ENCODE results near the gene SLX9.

Gene SLX9

DNA sequence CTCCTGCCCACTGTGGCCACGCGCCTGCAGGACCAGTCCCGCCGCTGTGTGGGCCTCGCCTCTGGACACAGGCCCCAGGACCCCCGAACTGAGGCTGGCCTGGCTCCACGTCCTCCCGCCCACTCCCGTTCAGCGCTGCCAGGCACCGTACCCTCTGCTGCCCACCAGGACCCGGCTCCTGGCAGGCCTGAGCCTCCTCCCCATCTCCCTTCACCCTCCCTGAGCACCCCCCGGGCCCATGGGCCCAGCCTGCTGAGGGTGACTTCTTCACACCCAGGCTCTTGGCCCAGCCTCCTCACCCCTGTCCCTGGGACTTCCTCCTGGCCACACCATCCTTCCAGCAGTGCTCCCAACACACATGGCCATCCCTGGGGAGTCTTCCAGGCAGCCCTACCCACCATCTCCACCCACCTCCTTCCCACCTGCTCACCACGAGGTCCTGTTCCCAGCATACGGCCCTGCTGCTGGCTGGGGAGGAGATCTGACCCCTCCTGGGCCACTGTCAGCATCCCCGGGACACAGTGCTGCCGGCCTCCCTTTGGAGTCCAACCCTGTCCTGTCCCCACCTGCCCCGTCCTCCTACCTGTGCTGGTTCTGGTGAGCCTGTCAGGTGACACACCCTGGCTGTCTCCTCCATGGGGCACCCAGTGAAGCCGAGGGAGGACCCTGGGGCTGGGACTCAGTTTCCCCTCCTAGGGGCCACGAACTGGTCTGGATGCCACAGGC is 53.7 kb downstream of the SLX9 start:
- no peak for DNase-seq

DNA sequence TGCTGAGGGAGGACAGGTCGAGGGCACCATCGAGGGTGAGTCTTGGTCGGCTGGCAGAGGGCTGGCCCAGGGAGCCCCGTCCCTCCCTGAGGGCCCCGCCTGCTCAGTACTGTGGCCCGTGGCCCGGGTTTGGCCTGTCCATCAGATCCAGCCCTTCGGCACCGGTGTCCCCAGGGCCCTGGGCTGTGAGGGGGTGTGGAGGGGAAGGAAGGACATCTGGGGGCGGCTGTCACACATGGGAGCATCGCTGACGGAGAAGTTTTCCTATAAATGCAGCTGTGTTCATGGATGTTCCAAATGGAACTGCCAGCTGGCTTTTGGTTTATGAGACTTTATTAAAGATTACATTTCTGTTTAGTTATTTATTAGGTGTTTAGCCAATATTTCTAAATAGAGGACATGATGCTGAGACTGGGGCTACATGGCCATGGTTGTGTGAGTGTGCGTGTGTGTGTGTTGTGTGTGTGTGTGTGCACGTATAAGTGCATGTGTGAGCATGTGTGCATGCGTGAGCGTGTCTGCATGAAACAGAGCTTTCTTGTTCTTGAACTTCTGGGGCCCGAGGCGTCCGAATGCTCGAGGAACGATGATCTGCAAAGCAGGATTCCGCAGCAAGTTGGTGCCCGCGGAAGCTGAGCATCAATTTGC is 54.3 kb downstream of the SLX9 start:
- no peak for DNase-seq

DNA sequence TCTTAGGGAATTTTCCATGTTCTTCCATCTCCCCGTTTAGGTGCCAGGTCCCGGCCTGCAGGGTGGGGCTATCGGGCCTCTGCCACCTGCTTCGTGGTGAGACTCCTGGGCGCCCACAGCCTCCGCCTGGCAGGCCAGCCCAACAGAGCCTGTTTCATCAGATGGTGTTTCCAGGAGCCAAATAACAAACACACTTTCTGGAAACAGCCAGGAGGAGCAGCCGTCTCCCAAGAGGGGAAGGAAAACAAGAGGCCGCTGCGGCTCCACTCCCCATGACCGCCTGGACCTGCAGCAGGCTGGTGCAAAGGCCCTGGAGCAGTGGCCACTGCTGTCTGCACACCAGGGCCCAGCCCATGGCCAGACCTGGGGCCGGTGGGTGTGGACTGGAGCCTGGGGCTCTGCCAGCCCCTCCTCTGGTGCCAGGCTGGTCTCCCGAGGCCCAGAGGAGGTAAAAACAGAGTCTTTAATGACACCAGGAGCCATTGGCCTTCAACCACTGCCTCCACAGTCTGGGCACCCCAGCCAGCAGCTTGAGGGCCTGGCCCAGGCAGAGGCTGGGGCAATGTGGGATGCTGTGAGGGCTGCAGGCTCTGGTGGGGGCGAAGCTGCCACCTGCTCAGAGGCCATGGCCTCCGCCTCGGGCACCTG is 55.0 kb downstream of the SLX9 start:
- DNase-seq = no peak

GRCh38 chr21:44995343-44995941 is 55.6 kb downstream of the SLX9 start:
- DNase-seq = no peak

- no peak for DNase-seq
Observed at GRCh38 chr21:44996096-44996495, 56.3 kb downstream of the SLX9 start.

GRCh38 chr21:44996501-44996921 is 56.7 kb downstream of the SLX9 start:
- no peak for DNase-seq

GRCh38 chr21:44996983-44997936 is 57.4 kb downstream of the SLX9 start:
- no peak for DNase-seq

DNA sequence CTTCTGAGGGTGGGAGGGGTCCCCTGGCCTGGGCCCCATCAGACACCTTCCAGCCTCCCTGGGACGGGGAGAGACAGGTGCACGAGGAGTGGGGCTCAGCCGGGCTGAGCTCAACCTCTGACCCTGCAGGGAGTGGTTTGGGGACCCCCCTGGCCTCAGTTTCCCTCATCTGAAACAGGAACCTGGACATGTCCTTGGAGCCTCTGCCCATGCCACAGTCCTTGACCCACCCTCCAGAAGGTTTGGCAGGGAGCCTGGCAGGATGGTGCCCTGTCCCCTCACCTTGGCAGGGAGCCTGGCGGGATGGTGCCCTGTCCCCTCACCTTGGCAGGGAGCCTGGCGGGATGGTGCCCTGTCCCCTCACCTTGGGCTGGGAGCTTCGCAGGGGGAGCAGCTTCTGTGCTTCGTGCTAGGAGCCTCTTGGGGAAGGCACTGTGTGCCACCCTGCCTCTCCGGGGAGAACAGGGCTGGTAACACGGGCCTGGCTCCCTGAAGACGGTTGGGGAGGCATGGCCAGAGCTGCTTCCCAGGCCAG is 58.3 kb downstream of the SLX9 start:
- DNase-seq = no peak

GRCh38 chr21:44998621-44999427 is 59.0 kb downstream of the SLX9 start:
- DNase-seq = no peak

- no peak for DNase-seq
Observed at GRCh38 chr21:44999428-44999971, 59.7 kb downstream of the SLX9 start.

GRCh38 chr21:44999972-45000636 is 60.3 kb downstream of the SLX9 start:
- DNase-seq = no peak

DNA sequence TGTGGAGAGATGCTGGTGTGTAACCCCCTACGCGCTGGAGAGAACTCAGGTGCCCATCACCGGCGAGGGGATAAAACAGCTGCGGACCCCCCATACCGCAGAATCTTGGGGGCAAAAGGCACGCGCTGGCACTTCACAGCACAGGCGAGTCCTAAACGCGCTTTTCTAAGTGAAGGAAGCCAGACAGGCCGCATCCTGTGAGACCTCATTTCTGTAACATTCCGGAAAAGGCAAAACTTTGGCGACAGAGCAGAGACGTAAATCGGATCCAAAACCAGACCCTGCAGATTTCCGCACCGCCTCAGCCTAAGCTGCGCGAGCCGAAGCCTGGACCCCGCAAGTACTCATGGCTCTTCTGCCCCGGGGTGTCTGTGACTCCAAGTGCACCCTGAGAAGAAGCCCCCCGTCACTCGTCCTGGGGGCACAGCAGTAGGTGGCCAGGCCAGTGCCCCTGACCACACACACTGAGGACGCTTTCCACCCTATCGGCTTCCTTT is 60.9 kb downstream of the SLX9 start:
- no peak for DNase-seq

DNA sequence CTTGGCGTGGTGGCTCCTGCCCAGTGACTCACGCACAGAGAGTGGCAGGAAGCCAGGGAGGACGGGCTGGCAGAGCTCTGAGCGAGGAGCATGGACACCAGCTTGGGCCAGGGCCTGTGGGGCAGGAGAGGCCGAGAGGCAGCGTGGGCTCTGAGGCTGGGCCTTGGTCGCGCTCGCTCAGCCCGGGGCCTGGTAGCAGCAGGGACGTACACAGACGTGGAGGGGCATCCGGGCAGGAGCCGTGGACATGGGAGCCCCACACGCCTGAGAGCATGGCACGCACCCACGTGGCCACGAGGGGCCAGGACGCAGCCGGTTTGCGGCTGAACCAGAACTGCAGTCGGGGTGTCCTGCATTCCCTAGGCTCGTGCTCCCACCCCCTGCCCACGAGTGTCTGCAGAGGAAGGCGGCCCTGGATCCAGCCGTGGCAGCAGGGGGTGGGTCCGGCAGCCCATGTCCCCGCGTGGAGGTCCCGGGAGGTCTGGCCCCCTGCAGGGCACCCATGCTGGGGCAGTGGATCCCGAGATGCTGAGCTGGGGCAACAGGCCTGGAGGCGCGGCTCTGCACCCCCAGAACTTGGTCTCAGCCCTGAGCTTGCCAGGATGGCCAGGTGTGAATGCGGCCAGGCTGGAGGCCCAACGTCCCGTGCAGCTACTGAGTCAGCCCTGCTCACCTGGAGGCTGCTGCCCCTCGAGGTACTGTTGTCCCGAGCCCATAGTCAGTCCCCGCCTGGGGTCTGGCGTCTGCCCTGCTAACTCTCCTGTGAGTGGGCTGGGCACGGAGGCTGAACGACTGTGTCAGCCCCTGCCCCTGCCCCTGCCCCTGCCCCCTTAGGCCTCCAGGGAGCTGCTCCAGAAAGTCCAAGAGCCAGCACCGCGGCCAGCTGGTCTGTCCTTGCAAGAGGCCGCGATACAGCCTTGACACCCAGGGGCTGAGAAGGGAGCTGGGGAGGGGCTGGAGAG is 61.6 kb downstream of the SLX9 start:
- no peak for DNase-seq

- no peak for DNase-seq
Observed at GRCh38 chr21:45002381-45003204, 62.8 kb downstream of the SLX9 start.

DNA sequence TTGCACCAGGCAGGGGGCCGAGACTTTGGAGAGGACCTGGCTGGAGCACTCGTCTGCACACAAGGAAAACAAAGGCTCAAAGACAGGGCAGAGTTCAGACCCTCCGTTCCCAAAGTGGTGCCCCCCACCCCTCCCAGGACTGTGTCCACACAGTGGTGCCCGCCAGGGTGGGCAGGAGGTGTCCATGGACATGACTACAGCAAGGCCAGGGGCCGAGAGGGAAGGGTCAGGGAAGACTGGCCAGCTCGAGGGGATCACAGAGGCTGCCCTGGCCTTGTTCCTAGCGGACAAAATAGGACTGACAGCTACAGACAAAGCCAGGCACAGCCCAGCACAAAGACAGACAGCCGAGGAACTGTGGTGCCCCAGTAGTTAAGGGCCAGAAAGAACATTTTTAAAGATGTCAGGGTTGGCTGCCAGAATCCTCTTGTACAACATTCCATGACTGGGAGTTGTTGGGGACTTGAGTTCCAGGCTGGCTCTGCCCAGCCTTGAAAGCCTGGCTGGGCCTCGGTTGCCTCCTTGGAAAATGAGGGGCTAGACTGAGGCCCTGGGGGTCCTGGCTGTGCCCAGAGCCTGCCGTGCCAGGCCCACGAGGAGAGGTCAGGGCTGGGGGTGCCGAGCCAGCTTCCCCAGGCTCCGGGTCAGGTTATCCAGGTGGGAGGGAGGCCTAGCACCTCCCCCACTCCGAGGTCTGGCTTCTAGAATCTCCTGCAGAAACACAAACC is 63.7 kb downstream of the SLX9 start:
- no peak for DNase-seq

- DNase-seq = no peak
Observed at GRCh38 chr21:45004059-45004422, 64.2 kb downstream of the SLX9 start.

DNA sequence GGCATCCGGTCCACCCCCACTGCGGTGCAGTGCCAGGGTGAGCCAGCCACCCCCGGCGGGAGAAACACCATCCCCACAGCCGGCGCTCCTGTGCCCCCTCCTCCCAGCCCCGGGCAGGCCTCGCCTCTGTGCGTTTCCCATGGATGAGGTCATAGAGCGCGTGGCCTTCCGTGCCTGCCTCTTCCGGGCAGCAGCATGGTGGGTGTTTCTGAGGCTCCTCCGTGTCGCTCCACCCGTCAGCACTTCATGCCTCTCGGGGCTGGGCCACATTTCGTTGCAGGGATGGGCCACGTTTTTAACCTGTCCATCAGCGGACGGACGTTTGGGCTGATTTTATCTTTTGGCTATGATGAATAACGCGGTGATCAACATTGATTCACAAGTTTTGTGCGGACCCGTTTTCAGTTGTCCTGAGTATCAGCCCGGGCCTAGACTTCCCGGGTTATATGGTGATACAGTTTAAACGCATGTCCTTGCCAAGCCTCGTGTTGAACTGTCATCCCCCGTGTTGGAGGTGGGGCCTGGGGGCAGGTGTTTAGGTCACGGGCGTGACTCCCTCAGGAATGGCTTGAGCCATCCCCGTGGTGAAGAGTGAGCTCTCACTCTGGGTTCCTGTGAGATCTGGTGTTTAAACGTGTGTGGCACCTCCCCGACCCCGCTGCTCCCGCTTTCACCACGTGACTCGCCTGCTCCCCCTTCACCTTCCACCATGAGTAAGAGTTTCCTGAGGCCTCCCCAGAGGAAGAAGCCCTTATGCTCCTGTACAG is 64.8 kb downstream of the SLX9 start:
- no peak for DNase-seq

Measured in NCI-H1436 treated with DMSO at 0.1 percent for 48 hours (cell line).